Smooth muscle cell (in vitro differentiated cells): Measurements from ENCODE around the gene POLH. TPM values are rescaled to one million over a fixed set of nuclear protein-coding genes. Genes with fewer than 3 reads are reported as not detected.
"Not testable (repeated sequence)": the region's sequence is repeated elsewhere in the genome, so short reads cannot be mapped to it uniquely, and the experiment has no call there.

Source experiments
- DNase-seq: peaks from one replicate; lab custom pipeline; 2025; ENCODE audit not compliant: unreplicated experiment; lab: John Stamatoyannopoulos, UW
- H2AFZ ChIP-seq: fragments of 200-600 bp; sonication (generic); 2 replicates; pipeline ENCODE4 v1.6.0; 2016; ENCODE audit warnings: antibody characterized with exemption, low read depth, mild to moderate bottlenecking
- H3F3A ChIP-seq: fragments of 200-600 bp; sonication (generic); 2 replicates; pipeline ENCODE4 v1.6.0; 2017; ENCODE audit warnings: antibody characterized with exemption, low read depth
- H3K27ac ChIP-seq: fragments of 200-600 bp; sonication (generic); 2 replicates; pipeline ENCODE4 v1.5.1; 2016; ENCODE audit warnings: low read depth, mild to moderate bottlenecking
- H3K27me3 ChIP-seq: fragments of 200-600 bp; sonication (generic); 2 replicates; pipeline ENCODE4 v1.6.1; 2016; ENCODE audit warnings: low read depth, mild to moderate bottlenecking
- H3K36me3 ChIP-seq: fragments of 200-600 bp; sonication (generic); 2 replicates; pipeline ENCODE4 v1.5.1; 2016; ENCODE audit warnings: low read depth
- H3K4me1 ChIP-seq: fragments of 200-600 bp; sonication (generic); 2 replicates; pipeline ENCODE4 v1.5.1; 2016; ENCODE audit warnings: low read depth
- H3K4me2 ChIP-seq: fragments of 200-600 bp; sonication (generic); 2 replicates; pipeline ENCODE4 v1.6.0; 2016; ENCODE audit warnings: mild to moderate bottlenecking
- H3K4me3 ChIP-seq: fragments of 200-600 bp; sonication (generic); 2 replicates; pipeline ENCODE4 v1.5.1; 2016; ENCODE audit warnings: mild to moderate bottlenecking
- H3K79me2 ChIP-seq: fragments of 200-600 bp; sonication (generic); 2 replicates; pipeline ENCODE4 v1.6.0; 2016; ENCODE audit warnings: low read depth, mild to moderate bottlenecking
- H3K9ac ChIP-seq: fragments of 200-600 bp; sonication (generic); 2 replicates; pipeline ENCODE4 v1.6.0; 2016; ENCODE audit warnings: low read depth
- H3K9me3 ChIP-seq: fragments of 200-600 bp; sonication (generic); replicated peaks from 2 replicates; pipeline ENCODE4 v1.5.1; 2016; ENCODE audit warnings: low read depth
- H4K20me1 ChIP-seq: fragments of 200-600 bp; sonication (generic); 2 replicates; pipeline ENCODE4 v1.6.0; 2016; ENCODE audit warnings: low read depth
- CTCF ChIP-seq: fragments of 200-600 bp; sonication (generic); IDR thresholded peaks from 2 replicates; pipeline ENCODE4 v1.5.1; 2017; ENCODE audit warnings: borderline replicate concordance, mild to moderate bottlenecking, antibody characterized with exemption; ENCODE audit not compliant: insufficient read depth, poor library complexity, severe bottlenecking
- WGBS: methylation state at CpG from one replicate; pipeline ENCODE4 v1.1.7; 2016; ENCODE audit warnings: low lambda C conversion rate; 5-methylcytosine and 5-hydroxymethylcytosine counted together
- polyA plus RNA-seq: library from polyadenylated mRNA; unstranded; fragments of >200 nt; fragmentation: Nextera tagmentation; extraction: Ambion mirVana; gene quantifications from 2 replicates; pipeline ENCODE4 v1.2.1, GENCODE V29; 2016
- total RNA-seq: library from RNA; depleted of rRNA; stranded (reverse); fragments of >200 nt; gene quantifications from 2 replicates; pipeline ENCODE4 v1.2.3, GENCODE V29; 2014

Gene POLH
- total and polyA plus RNA-seq, 2 experiments from 2014 or later, result 8.4 to 13.3 TPM

- Histone ChIP-seq H3K4me2 (peak overlapping the region; percentile 90), H3K27ac (peak overlapping the region; percentile 95), H4K20me1 (no peaks in the 10 kb centered on the region), H2AFZ (peak overlapping the region; percentile 61), H3K79me2 (peaks cover 27% of the 10 kb centered on the region), H3K4me3 (peak overlapping the region; percentile 76), H3K4me1 (peaks cover 12% of the 10 kb centered on the region), H3K9ac (peak overlapping the region; percentile 86), H3K36me3 (no peaks in the 10 kb centered on the region), H3K27me3 (no peaks in the 10 kb centered on the region), H3F3A (peaks cover 15% of the 10 kb centered on the region), H3K9me3 (no peaks in the 10 kb centered on the region)
- TF ChIP-seq CTCF, result no peak
- 1% methylated on average over 41 of the region's 41 CpGs for WGBS
- peak; percentile 91 for DNase-seq
These were observed 53.7 kb downstream of the POLH start for GRCh38 chr6:43629505-43630300.

GRCh38 chr6:43630980-43631619 lies 55.1 kb downstream of the POLH start:
- TF ChIP-seq CTCF, result no peak
- peaks cover 15% of the 10 kb centered on the region for H3F3A ChIP-seq
- no peaks in the 10 kb centered on the region for H3K9me3 ChIP-seq
- no peaks in the 10 kb centered on the region for H3K36me3 ChIP-seq
- WGBS, result 100% methylated on average over 1 of the region's 1 CpG
- no peak overlapping the region for H3K9ac ChIP-seq
- peaks cover 12% of the 10 kb centered on the region for H3K4me1 ChIP-seq
- no peak overlapping the region for H3K4me3 ChIP-seq
- no peak overlapping the region for H2AFZ ChIP-seq
- no peaks in the 10 kb centered on the region for H4K20me1 ChIP-seq
- peaks cover 29% of the 10 kb centered on the region for H3K79me2 ChIP-seq
- peak overlapping the region; percentile 95 for H3K27ac ChIP-seq
- H3K4me2 ChIP-seq, result no peak overlapping the region
- H3K27me3 ChIP-seq, result no peaks in the 10 kb centered on the region
- DNase-seq, result no peak

GRCh38 chr6:43633002-43633401 lies 57.0 kb downstream of the POLH start:
- Histone ChIP-seq H3K79me2 (peaks cover 32% of the 10 kb centered on the region), H3F3A (peaks cover 15% of the 10 kb centered on the region), H3K4me1 (peaks cover 16% of the 10 kb centered on the region)
- H3K4me3 ChIP-seq, H3K9ac ChIP-seq, H2AFZ ChIP-seq, H3K36me3 ChIP-seq, H3K9me3 ChIP-seq, DNase-seq, H3K4me2 ChIP-seq, H3K27me3 ChIP-seq, H3K27ac ChIP-seq, H4K20me1 ChIP-seq: not testable (repeated sequence)
- WGBS, result 94% methylated on average over 7 of the region's 7 CpGs

- Histone ChIP-seq H3K36me3 (no peaks in the 10 kb centered on the region), H2AFZ (no peak overlapping the region), H3K9ac (no peak overlapping the region), H3K27ac (no peak overlapping the region), H4K20me1 (peaks cover 18% of the 10 kb centered on the region), H3K27me3 (no peaks in the 10 kb centered on the region), H3K4me1 (peaks cover 21% of the 10 kb centered on the region), H3K4me3 (no peak overlapping the region), H3K79me2 (peaks cover 38% of the 10 kb centered on the region), H3K4me2 (peak overlapping the region; percentile 87), H3K9me3 (no peaks in the 10 kb centered on the region), H3F3A (peaks cover 10% of the 10 kb centered on the region)
- TF ChIP-seq CTCF, result no peak
- WGBS, result 93% methylated on average over 9 of the region's 9 CpGs
- DNase-seq, result no peak
These were observed 58.8 kb downstream of the POLH start for GRCh38 chr6:43634702-43635303.
